ENCODE measurements around the gene XYLT1.

XYLT1 gene

GRCh38 chr16:17131351-17131750 lies 339.4 kb downstream of the XYLT1 start:
- no peak for DNase-seq (ENCODE audit: low read depth)
- no peak for TF ChIP-seq CTCF (IDR thresholded peaks at IDR 0.05; ENCODE audit: control insufficient read depth, insufficient read depth, low read depth, low read length, missing control alignments)
- no peak overlapping the region for H3K4me3 ChIP-seq (ENCODE audit: control insufficient read depth, low read depth, low read length)

GRCh38 chr16:17130733-17131132 lies 340.0 kb downstream of the XYLT1 start:
- no peak for DNase-seq (ENCODE audit: low read depth)
- TF ChIP-seq CTCF (IDR thresholded peaks at IDR 0.05; ENCODE audit: control insufficient read depth, insufficient read depth, low read depth, low read length, missing control alignments): no peak
- no peak overlapping the region for H3K4me3 ChIP-seq (ENCODE audit: control insufficient read depth, low read depth, low read length)

GRCh38 chr16:17129971-17130370 lies 340.8 kb downstream of the XYLT1 start:
- no peak overlapping the region for H3K4me3 ChIP-seq (ENCODE audit: control insufficient read depth, low read depth, low read length)
- no peak for DNase-seq (ENCODE audit: low read depth)
- no peak for TF ChIP-seq CTCF (IDR thresholded peaks at IDR 0.05; ENCODE audit: control insufficient read depth, insufficient read depth, low read depth, low read length, missing control alignments)

- TF ChIP-seq CTCF (IDR thresholded peaks at IDR 0.05; ENCODE audit: control insufficient read depth, insufficient read depth, low read depth, low read length, missing control alignments): no peak
- no peak overlapping the region for H3K4me3 ChIP-seq (ENCODE audit: control insufficient read depth, low read depth, low read length)
- DNase-seq (ENCODE audit: low read depth): no peak
Measured at GRCh38 chr16:17128791-17129190, 342.0 kb downstream of the XYLT1 start.

GRCh38 chr16:17126156-17126555 lies 344.6 kb downstream of the XYLT1 start:
- no peak overlapping the region for H3K4me3 ChIP-seq (ENCODE audit: control insufficient read depth, low read depth, low read length)
- no peak for DNase-seq (ENCODE audit: low read depth)
- no peak for TF ChIP-seq CTCF (IDR thresholded peaks at IDR 0.05; ENCODE audit: control insufficient read depth, insufficient read depth, low read depth, low read length, missing control alignments)

GRCh38 chr16:17125671-17126070 lies 345.1 kb downstream of the XYLT1 start:
- DNase-seq (ENCODE audit: low read depth): no peak
- TF ChIP-seq CTCF (IDR thresholded peaks at IDR 0.05; ENCODE audit: control insufficient read depth, insufficient read depth, low read depth, low read length, missing control alignments): no peak
- H3K4me3 ChIP-seq (ENCODE audit: control insufficient read depth, low read depth, low read length): no peak overlapping the region
